ENCODE measurements around the gene RASGRP1. TPM values are rescaled to one million over a fixed set of nuclear protein-coding genes. Genes with fewer than 3 reads are reported as not detected.

RASGRP1 gene
- total RNA-seq = 1 to 10 TPM; 7.0 to 8.8 TPM
- 5.4 TPM for polyA plus RNA-seq (2013, experiment 1 of 2)
- polyA plus RNA-seq (2013, experiment 2 of 2) = 5.1 TPM
- long read RNA-seq, experiment 1 = 0 reads
- long read RNA-seq, experiment 2, full-length matches to known transcripts = 11 of 19 reads
- long read RNA-seq, experiment 2, partial matches to known transcripts = 4 of 19 reads
- long read RNA-seq, experiment 2, other reads (novel, unspliced or antisense) = 4 of 19 reads
- long read RNA-seq, experiment 3, partial matches to known transcripts = 2 of 7 reads
- long read RNA-seq, experiment 3, other reads (novel, unspliced or antisense) = 5 of 7 reads
- long read RNA-seq, experiment 4 = 0 reads

GRCh38 chr15:38564557-38565286, at the start of gene RASGRP1:
Gene RASGRP1, minus strand, starts transcription at chr15:38564814. Its CDS starts 186 bp downstream, at chr15:38564628.
- no peak within 1 kb of the TSS for H3K27ac Mint-ChIP-seq
- peaks cover 4% of the 10 kb centered on the region for H3K4me1 ChIP-seq (ENCODE audit: control insufficient read depth, insufficient read depth, low read length)
- peak; percentile 91 for DNase-seq
- peaks cover 28% of the 10 kb centered on the region for H3K4me1 Mint-ChIP-seq
- 0 to 3% methylated on average over 19 to 85 of the region's 85 CpGs for WGBS, 2 experiments (ENCODE audit: insufficient coverage in 1 of 2, insufficient read length in 1 of 2)
- no peak within 1 kb of the TSS for H3K9ac ChIP-seq (ENCODE audit: extremely low read depth, low read length, poor library complexity, severe bottlenecking)
- H3K4me3 ChIP-seq (ENCODE audit: low read length) = peak within 1 kb of the TSS; percentile 74
- peaks cover 2% of the 10 kb centered on the region for H3K9me3 Mint-ChIP-seq
- H3K9me3 ChIP-seq (ENCODE audit: control insufficient read depth, low read length) = no peaks in the 10 kb centered on the region
- no peaks in the 10 kb centered on the region for H3K36me3 ChIP-seq (ENCODE audit: control insufficient read depth, insufficient read depth, low read length)
- peak within 1 kb of the TSS; percentile 59 for H3K4me3 Mint-ChIP-seq
- no peak for TF ChIP-seq CTCF (conservative IDR thresholded peaks at IDR 0.05)
- H3K27me3 ChIP-seq (ENCODE audit: control insufficient read depth, insufficient read depth, low read length, poor library complexity, severe bottlenecking) = peaks cover 56% of the 10 kb centered on the region
- peaks cover 66% of the 10 kb centered on the region for H3K27me3 Mint-ChIP-seq (ENCODE audit: insufficient read depth)
- H3K27ac ChIP-seq (ENCODE audit: low read depth, low read length) = no peak within 1 kb of the TSS
- H3K36me3 Mint-ChIP-seq (ENCODE audit: low read depth) = no peaks in the 10 kb centered on the region

- TF ChIP-seq CTCF (conservative IDR thresholded peaks at IDR 0.05) = no peak
- Histone ChIP-seq H3K36me3 (ENCODE audit: control insufficient read depth, insufficient read depth, low read length) (no peaks in the 10 kb centered on the region), H3K9ac (ENCODE audit: extremely low read depth, low read length, poor library complexity, severe bottlenecking) (no peak overlapping the region), H3K4me3 (ENCODE audit: low read length) (no peak overlapping the region), H3K27me3 (ENCODE audit: control insufficient read depth, insufficient read depth, low read length, poor library complexity, severe bottlenecking) (no peaks in the 10 kb centered on the region), H3K4me1 (ENCODE audit: control insufficient read depth, insufficient read depth, low read length) (peaks cover 13% of the 10 kb centered on the region), H3K9me3 (ENCODE audit: control insufficient read depth, low read length) (no peaks in the 10 kb centered on the region), H3K27ac (ENCODE audit: low read depth, low read length) (no peak overlapping the region)
- H3K4me1 Mint-ChIP-seq = peaks cover 50% of the 10 kb centered on the region
- WGBS, 2 experiments (ENCODE audit: insufficient coverage in 1 of 2, insufficient read length in 1 of 2) = 76 to 84% methylated on average over 2 to 3 of the region's 3 CpGs
- H3K9me3 Mint-ChIP-seq = no peaks in the 10 kb centered on the region
- H3K27me3 Mint-ChIP-seq (ENCODE audit: insufficient read depth) = peaks cover 3% of the 10 kb centered on the region
- no peak for DNase-seq
- H3K27ac Mint-ChIP-seq = no peak overlapping the region
- H3K4me3 Mint-ChIP-seq = no peak overlapping the region
- H3K36me3 Mint-ChIP-seq (ENCODE audit: low read depth) = no peaks in the 10 kb centered on the region
Observed at GRCh38 chr15:38613085-38613484, 48.5 kb upstream of the RASGRP1 start.

- 94 to 96% methylated on average over 3 to 6 of the region's 6 CpGs for WGBS, 2 experiments (ENCODE audit: insufficient coverage in 1 of 2, insufficient read length in 1 of 2)
- no peak for TF ChIP-seq CTCF (conservative IDR thresholded peaks at IDR 0.05)
- Histone ChIP-seq H3K36me3 (ENCODE audit: control insufficient read depth, insufficient read depth, low read length) (no peaks in the 10 kb centered on the region), H3K9me3 (ENCODE audit: control insufficient read depth, low read length) (no peaks in the 10 kb centered on the region), H3K4me3 (ENCODE audit: low read length) (no peak overlapping the region), H3K27ac (ENCODE audit: low read depth, low read length) (no peak overlapping the region), H3K9ac (ENCODE audit: extremely low read depth, low read length, poor library complexity, severe bottlenecking) (no peak overlapping the region), H3K4me1 (ENCODE audit: control insufficient read depth, insufficient read depth, low read length) (peaks cover 13% of the 10 kb centered on the region), H3K27me3 (ENCODE audit: control insufficient read depth, insufficient read depth, low read length, poor library complexity, severe bottlenecking) (no peaks in the 10 kb centered on the region)
- no peak for DNase-seq
- peaks cover 43% of the 10 kb centered on the region for H3K4me1 Mint-ChIP-seq
- peaks cover 3% of the 10 kb centered on the region for H3K27me3 Mint-ChIP-seq (ENCODE audit: insufficient read depth)
- H3K27ac Mint-ChIP-seq = no peak overlapping the region
- no peaks in the 10 kb centered on the region for H3K36me3 Mint-ChIP-seq (ENCODE audit: low read depth)
- H3K9me3 Mint-ChIP-seq = no peaks in the 10 kb centered on the region
- H3K4me3 Mint-ChIP-seq = no peak overlapping the region
Observed at GRCh38 chr15:38612159-38612863, 47.7 kb upstream of the RASGRP1 start.
